Heart left ventricle (tissue), 13 donors: ENCODE data around the gene KTN1.

ENCODE experiments used
- POLR2A ChIP-seq, 2 donors: fragments of 450-650 bp; IDR thresholded peaks; one replicate each; pipeline ENCODE4 v1.6.1; 2017; ENCODE audit warnings: antibody characterized with exemption in 2 of 2, mild to moderate bottlenecking in 2 of 2, moderate library complexity in 2 of 2
- TF ChIP-seq, protein P1 (sequence below), 12 donors: fragments of 200-600 bp; sonication (generic) in 4 of 12; IDR thresholded peaks; one replicate each; pipeline versions ENCODE4 v1.5.0 to v1.8.0; 2018 to 2022; ENCODE audit warnings: antibody characterized with exemption in 12 of 12, mild to moderate bottlenecking in 5 of 12
- donor health status: ischemic (EF 13 %, LVEDD 7.1; RV severe dilation, severe dysfunction).
- donor health status: DM: no; HTN: yes; CAD: no.
- donor health status: DM: no; HTN: no; CAD: no.
- donor health status: ischemic (EF 25% LVEDD 6.9; RV normal size, moderate dysfunction).
- donor health status: ischemic (EF 25% LVEDD 5.7; RV mildly dilated, moderate dysfunction).
- donor health status: ischemic (EF 35%, LVEDD 5.7; RV mildly dilated, moderate dysfunction).
- donor health status: nonischemic (EF 11% LVEDD 7.7; RV severe dilation, severe dysfunction).
- donor health status: DM: yes; HTN: yes; CAD: no.
- donor health status: PGD.
- donor health status: ischemic (EF 29% LVEDD 5.4; RV normal size, mild dysfunction).
- donor health status: nonischemic (EF 23%, LVEDD 6.1; RV moderate dilation, normal function).

DNA sequence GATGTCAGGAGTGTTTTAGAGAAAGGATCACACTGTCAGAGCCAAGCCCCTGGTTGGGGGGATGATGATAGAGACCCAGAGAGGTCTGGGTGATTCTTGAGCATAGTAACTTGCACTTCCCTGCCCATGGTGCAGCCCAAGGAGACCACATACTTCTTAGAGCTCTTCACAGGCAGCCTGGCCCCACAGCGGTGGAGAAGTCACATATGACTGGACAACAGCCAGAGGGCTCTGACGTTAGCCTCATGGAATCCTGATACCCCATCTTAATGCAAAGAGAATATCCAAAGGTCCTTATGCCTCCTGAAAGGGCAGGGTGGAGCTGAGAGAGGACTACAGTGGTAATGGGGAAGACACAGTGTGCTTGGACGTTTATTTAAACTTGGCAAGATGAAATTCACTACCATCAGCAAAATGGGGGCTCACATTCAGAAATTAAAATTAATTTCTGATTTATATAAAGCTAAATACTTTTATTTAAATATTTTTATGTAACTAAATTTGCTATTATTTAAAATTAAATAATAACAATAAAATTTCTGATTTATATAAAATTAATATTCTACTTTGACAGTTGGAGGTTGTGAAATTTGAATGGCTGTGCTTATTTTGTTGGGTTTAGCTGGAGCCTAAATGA lies 131.3 kb downstream of the KTN1 start:
- TF ChIP-seq, protein P1, sequence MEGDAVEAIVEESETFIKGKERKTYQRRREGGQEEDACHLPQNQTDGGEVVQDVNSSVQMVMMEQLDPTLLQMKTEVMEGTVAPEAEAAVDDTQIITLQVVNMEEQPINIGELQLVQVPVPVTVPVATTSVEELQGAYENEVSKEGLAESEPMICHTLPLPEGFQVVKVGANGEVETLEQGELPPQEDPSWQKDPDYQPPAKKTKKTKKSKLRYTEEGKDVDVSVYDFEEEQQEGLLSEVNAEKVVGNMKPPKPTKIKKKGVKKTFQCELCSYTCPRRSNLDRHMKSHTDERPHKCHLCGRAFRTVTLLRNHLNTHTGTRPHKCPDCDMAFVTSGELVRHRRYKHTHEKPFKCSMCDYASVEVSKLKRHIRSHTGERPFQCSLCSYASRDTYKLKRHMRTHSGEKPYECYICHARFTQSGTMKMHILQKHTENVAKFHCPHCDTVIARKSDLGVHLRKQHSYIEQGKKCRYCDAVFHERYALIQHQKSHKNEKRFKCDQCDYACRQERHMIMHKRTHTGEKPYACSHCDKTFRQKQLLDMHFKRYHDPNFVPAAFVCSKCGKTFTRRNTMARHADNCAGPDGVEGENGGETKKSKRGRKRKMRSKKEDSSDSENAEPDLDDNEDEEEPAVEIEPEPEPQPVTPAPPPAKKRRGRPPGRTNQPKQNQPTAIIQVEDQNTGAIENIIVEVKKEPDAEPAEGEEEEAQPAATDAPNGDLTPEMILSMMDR (IDR thresholded peaks at IDR 0.05): no peak
- no peak for TF ChIP-seq POLR2A (IDR thresholded peaks at IDR 0.05)
